GM19043 (cell line): ENCODE measurements around the gene CD1B.
"Not testable (repeated sequence)": the region's sequence is repeated elsewhere in the genome, so short reads cannot be mapped to it uniquely, and the experiment has no call there.

Experiments
- ATAC-seq: cut with Tn5 transposase; IDR thresholded peaks from one replicate; pipeline ENCODE4 v1.9.1; 2021; ENCODE audit warnings: low read depth; ENCODE audit not compliant: unreplicated experiment

CD1B gene

DNA sequence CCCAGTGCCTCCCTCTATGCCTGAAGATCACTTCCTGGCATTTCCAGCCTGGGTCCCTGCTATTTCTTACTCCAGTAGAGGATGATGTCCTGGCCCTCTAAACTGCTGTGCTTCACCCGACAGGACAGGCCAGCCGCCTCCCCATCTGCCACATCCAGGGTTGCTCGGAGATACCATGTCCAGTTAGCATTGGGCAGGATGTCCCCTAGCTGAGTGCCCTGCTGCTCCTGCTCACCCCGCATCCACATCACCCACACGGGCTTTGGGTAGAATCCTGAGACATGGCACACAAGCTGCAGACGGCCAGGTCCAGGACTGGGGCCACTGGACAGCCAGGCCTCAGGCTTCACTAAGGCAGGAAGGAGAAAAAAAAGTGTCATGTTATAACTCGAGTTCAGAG lies 2.0 kb downstream of the CD1B start:
- ATAC-seq: no peak

GRCh38 chr1:158328426-158328825 lies 2.9 kb downstream of the CD1B start:
- no peak for ATAC-seq

DNA sequence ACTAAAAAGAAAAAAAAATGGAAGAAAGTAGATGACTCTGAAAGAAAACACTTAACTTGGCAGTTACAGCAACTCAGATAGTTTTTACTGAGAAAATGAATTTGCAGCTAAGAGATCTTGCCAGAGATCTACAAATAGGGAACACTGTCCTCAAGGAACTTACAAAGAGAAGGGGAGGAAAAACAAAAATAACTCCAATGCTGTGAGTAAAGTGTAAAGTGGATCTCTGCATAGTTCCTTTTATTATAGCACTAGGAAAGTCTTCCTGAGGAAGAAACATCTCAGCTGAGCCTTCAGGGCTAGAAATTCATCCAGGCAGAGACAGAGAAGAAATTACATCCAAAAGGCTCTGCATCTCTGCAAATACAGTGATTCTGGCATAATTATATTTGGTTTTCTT lies 3.9 kb downstream of the CD1B start:
- ATAC-seq: no peak

DNA sequence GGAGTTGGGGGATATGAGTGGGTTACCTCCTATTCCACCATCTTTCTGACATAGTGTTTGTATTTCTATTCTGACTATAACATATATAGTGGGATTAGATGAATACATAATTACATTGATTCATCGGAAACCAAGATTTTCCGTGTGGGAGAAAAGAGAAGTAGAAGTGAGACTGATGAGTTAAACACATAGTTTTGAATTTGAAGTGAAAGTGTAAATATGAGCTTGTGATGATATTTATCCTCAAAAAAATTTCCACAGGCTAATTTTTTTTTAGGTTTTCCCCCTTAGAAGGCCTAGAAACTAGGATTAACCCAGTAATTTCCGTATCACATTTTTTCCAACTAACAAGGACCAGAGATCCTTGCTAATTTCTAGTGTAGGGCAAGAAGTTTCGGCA lies 6.9 kb downstream of the CD1B start:
- ATAC-seq: no peak

DNA sequence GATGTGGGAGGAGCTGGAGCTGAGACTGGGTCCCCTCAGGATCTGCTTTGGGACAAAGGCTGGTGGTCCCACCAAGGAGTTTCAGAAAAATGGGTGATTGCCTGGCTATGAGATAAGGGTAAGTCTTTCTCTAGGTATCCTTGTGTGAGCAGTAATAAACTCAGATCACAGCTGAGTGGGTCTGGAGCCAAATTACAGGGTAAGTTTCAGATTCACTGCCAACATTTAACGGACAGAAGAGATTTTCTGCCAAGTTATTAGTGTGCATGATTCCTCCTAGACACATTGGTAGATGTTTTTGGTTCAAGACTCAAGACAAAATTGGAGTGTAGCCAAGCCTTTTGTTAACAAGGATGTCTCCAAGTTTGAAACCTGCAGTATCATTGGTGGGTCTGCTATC lies 7.5 kb downstream of the CD1B start:
- no peak for ATAC-seq

GRCh38 chr1:158311066-158311465 lies 20.3 kb downstream of the CD1B start:
- ATAC-seq: no peak

GRCh38 chr1:158310623-158311022 lies 20.7 kb downstream of the CD1B start:
- ATAC-seq: no peak

DNA sequence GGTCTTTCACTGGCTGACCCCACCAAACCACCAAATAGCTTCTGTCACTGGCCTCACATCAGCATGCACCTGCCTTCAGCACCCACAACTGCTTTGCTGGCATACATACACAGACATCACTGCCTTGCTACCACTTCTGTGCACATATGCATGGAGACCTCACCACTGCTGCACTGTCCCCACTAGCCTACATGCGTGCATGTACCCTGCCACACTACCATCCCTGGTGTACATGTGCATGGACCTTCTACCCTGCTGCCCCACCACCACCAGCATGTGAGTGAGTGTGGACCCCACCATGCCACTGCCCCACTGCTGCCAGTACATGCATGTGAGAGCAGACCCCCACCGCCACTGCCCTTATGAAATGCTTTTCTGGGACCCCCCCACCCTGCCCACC lies 35.5 kb downstream of the CD1B start:
- no peak for ATAC-seq

DNA sequence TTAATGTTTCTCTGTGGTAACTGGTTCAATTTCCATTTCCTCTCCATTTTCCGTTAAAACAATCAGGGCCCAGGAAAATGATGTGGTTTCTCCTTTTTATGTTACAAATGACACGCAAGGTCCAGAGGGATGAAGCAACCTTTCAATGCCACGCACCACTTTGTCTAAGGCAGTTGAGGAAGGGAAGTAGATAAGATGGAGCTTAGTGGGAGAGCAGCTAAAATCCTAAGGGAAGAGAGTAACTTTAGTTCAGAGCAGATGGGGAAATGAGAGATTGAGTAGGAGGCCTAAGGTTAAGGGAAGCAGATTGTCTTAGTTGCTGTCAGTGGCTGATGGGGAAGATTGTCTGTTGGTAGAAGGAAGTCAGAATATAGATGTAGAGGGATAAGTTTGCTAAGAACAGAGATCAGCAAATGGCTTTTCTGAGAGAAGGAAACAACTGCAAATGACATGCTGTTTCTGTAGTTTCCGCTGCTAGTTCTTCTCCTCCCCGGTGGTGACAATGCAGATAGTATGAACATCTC lies 40.9 kb downstream of the CD1B start:
- ATAC-seq: no peak

DNA sequence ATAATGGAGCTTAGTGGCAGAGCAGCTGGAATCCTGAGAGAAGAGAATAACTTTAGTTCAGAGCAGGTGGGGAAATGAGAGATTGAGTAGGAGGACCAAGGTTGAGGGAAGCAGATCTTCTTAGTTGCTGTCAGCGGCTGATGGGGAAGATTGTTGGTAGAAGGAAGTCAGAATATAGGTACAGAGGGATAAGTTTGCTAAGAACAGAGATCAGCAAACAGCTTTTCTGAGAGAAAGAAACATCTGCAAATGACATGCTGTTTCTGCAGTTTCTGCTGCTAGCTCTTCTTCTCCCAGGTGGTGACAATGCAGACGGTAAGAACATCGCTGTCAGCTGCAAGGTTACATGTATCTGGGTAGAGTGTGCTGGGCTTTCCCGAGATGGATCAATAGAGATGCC lies 41.5 kb downstream of the CD1B start, which contains the start of gene CD1C:
Gene CD1C (plus strand): TSS at position 113 of the 400 bp plus-strand sequence. CDS start 142 bp downstream, at position 255.
- ATAC-seq: no peak

GRCh38 chr1:158286941-158287346 lies 44.4 kb downstream of the CD1B start:
- no peak for ATAC-seq

- ATAC-seq: no peak
Measured at GRCh38 chr1:158286487-158286886, 44.8 kb downstream of the CD1B start.

- peak; percentile 73 for ATAC-seq
Measured at GRCh38 chr1:158285756-158286241, 45.5 kb downstream of the CD1B start.

GRCh38 chr1:158283965-158284364 lies 47.4 kb downstream of the CD1B start:
- ATAC-seq: peak; percentile 48

DNA sequence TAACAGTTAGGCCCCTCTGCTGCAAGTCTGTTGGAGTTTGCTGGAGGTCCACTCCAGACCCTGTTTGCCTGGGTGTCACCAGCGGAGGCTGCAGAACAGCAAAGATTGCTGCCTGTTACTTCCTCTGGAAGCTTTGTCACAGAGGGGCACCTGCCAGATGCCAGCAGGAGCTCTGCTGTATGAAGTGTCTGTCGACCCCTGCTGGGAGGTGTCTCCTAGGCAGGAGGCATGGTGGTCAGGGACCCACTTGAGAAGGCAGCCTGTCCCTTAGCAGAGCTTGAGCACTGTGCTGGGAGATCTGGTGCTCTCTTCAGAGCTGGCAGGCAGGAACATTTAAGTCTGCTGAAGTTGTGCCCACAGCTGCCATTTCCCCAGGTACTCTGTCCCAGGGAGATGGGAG lies 48.9 kb downstream of the CD1B start:
- ATAC-seq: not testable (repeated sequence)
